GM19438 (cell line): Measurements from ENCODE around the gene RFNG.

ENCODE experiments used
- ATAC-seq: cut with Tn5 transposase; IDR thresholded peaks from one replicate; pipeline ENCODE4 v1.9.1; 2021; ENCODE audit warnings: low read depth; ENCODE audit not compliant: unreplicated experiment

Gene RFNG

DNA sequence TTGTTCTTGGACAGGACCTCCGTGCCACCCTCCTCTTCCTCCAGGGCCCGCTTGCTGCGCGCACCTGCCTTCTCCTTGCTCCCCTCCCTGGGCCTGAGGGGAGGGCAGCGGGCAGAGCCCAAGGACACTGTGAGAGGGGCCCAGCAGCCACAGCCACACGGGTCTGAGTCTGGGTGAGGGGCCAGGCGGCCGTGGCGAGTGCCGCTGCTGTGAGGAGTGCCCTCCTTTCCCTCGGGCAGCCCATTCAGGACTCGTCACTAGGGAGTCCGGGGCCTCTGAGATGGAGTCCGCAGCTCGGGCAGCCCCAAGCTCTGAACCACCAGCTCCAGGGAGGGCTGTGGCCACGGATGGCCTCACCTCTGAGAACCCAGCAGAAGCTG, 8.4 kb upstream of the RFNG start:
- no peak for ATAC-seq

GRCh38 chr17:82059272-82060000, 7.8 kb upstream of the RFNG start:
- no peak for ATAC-seq

DNA sequence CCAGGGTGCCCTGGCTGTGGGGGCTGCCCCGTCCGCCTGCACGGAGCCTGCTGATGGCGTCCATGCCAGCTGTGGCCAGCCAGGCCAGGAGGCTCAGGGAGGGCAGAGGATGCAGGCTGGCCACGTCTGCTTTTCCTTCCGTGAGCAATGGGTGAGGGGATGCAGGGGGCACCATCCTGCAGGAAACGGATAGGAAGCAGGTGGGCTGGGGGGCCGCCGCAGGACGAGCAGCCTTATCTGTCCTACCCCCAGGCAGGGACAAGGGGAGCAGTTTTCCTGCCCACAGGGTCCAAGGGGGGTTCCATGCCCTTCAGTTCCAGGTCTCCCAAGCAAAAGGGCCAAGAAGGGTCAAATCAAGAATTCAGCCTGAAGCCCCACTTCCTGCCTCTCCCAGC, 7.2 kb upstream of the RFNG start:
- no peak for ATAC-seq

- ATAC-seq = no peak
Observed at GRCh38 chr17:82058230-82058854, 6.7 kb upstream of the RFNG start.

DNA sequence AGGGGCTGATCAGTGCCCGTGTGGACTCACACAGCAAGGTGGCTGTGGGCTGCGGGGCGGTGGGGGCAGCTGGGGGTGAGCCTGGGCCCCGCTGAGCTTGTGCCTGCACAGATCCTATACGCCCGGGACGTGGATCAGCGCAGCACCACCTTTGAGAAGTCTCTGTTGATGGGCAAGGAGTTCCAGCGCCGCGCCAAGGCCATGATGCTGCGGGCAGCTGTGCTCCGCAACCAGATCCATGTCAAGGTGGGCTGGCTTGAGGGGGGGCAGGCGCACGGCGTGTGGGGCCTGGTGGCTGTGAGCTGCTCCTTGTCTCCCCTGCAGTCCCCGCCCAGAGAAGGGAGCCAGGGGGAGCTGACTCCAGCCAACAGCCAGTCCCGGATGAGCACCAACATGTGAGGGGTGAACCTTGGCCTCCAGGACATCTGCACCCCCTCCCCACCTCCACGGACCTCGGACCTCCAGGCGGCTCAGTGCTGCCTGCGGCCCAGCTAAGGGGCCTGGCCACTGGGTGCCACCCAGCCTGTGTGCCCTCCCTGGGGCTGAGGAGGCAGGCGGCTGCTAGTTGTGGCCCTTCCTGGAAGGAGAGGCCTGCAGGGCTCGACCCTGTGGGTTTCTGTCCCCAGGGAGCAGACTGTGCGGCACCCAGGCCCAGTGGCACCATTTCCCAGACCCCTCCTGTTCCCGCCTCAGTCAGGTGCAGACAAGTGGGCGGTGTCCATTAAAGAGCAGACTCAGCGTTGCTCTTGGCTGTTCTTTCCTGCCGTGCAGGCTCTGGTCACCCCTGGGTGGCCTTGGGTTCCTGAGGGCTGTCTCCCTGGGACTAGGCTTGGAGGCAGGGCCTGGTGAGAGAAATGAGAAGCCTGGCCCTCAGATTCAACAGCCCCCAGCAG, 5.4 kb upstream of the RFNG start:
- no peak for ATAC-seq

- ATAC-seq = no peak
Observed at GRCh38 chr17:82055965-82056728, 4.5 kb upstream of the RFNG start.

- no peak for ATAC-seq
Observed at GRCh38 chr17:82055023-82055964, 3.7 kb upstream of the RFNG start.

- no peak for ATAC-seq
Observed at GRCh38 chr17:82054351-82055022, 2.9 kb upstream of the RFNG start.

GRCh38 chr17:82053556-82054263, 2.1 kb upstream of the RFNG start:
- no peak for ATAC-seq

GRCh38 chr17:82053130-82053529, 1.5 kb upstream of the RFNG start:
- no peak for ATAC-seq

DNA sequence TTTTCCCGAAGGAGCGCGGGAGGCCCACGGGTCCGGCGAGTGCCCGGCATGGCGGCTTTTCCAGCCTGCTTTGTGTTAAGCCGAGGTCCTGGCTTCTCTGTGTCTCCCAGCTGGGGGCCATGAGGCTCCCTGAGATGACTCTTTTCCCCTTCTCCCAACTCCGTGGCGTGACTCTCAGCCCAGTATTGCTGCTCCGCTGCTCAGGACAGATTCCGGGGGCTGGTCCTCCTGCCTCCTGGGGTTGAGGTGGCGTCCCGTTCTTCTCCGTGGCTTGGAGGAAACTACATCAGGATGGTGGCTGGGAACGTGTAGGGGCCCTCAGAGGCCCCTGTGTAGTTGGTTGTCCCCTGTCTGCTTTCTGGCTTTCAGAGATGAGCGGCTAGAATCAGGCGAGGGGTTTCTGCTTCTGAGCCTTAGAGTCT, 1.0 kb upstream of the RFNG start:
- no peak for ATAC-seq

DNA sequence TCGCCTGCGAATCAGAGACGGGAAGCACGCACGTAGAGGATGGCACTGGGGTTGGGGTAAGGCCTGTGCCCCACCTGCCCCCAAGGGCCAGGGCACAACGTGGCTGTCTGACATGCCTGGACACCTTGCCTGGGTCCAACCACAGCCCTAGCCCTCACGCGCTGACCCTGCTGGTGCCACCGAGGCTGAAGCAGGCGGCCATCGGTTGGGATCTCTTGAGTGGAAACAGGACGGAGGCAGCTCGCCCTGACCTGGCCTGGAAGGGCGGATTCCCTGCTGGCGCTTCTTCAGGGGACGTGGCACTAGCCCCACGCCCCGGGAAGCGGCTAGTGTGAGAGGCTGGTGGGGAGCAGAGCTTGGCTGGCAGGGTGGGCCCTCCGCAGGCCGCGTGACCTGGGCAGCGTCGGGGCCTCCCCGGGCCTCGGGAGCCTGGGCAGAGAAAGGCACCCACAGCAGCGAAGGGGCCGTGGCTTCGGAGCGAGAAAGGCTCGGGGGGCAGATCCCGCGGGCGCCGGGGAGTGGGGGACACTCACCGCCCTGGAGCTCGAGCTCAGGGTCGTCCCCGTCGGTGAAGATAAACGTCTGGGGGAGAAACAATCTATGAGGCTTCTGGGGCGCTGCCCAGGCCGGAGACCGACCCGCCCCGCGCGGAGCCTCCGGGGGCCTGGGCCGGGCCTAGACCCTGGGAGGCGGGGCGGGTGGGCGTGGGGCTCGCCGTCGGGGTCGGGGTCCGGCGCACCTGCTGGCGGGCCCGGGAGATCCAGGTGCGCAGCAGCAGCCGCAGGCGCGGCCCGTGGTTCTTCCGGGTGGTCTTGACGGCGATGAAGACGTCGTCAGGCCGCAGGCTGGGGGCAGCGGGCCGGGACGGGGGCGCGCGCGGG, 610 bp downstream of the RFNG start:
- peak; percentile 5 for ATAC-seq

- ATAC-seq = no peak
Observed at GRCh38 chr17:82050152-82050760, 1.4 kb downstream of the RFNG start.

- no peak for ATAC-seq
Observed at GRCh38 chr17:82049521-82049971, 2.1 kb downstream of the RFNG start.

DNA sequence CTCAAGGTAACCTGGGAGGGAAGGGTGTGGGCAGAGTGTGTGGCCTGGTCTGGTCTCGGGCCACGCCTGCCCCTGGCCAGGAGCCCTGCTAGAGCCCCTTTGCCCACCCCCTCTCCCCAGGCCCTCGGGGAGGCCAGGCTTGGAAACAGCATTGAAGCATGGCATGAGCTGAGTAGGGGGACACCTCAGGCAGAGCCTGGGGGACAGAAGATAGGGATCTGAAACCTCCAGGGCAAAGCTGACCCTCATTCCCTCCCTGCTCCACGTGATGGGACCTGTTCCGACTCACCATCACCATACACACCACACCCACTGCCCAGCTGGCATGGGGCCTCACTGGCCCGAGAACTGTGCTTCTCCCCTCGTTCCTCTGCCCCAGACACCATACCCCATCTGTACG, 2.5 kb downstream of the RFNG start:
- ATAC-seq = no peak

GRCh38 chr17:82048571-82048971, 3.0 kb downstream of the RFNG start:
- ATAC-seq = no peak
